Measurements from ENCODE around the gene CELF1. TPM values are rescaled to one million over a fixed set of nuclear protein-coding genes. Genes with fewer than 3 reads are reported as not detected.

The CELF1 gene
- total RNA-seq, 1 donor from 2014 or later = 173 TPM

DNA sequence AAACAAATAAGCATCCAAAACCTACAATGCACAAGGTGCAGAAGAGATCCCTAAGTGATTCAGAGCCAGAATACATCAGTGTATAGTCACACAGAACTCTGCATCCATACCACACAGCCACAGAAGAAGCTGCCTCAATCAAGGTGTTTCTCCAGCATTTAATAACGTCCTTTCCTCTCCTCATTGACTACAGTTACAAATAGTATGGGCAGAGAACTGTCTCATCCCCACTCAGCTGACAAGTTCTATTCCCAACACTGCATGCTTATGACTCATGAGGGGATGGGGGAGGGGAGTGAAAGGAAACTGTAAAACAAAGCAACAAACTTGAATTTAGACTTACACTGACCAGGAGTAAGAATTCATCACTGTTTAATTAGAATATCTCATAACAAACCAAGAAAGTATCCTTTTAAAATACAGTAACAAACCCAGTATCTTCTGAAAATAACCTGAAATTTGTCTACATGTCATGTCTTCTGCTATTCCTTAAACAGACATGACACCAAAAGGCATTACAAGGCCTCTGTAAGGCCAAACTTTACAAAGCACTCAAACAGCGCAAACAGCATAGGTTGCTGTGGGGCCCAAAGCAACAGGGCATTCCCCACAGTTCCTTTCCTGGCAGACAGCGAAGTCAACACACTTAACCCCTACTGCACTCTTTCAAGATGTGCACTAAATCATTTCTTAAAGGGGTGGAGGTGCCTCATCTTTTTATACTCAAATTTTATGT is 29.3 kb downstream of the CELF1 start:
- H3K9me3 Mint-ChIP-seq = no peaks in the 10 kb centered on the region
- DNase-seq (ENCODE audit: low spot score) = no peak
- Histone ChIP-seq H3K27me3 (no peaks in the 10 kb centered on the region), H3K9me3 (ENCODE audit: low read depth) (no peaks in the 10 kb centered on the region), H3K27ac (peak overlapping the region; percentile 3), H3K4me1 (peaks cover 23% of the 10 kb centered on the region), H3K79me2 (ENCODE audit: low read depth) (peaks cover 100% of the 10 kb centered on the region), H3K4me3 (no peak overlapping the region), H2AFZ (replicated peaks) (no peak overlapping the region), H4K20me1 (ENCODE audit: low read depth) (peaks cover 97% of the 10 kb centered on the region), H3K4me2 (no peak overlapping the region), H3K9ac (no peak overlapping the region), H3F3A (ENCODE audit: low read depth) (peaks cover 12% of the 10 kb centered on the region), H3K36me3 (no peaks in the 10 kb centered on the region)
- peaks cover 38% of the 10 kb centered on the region for H3K4me1 Mint-ChIP-seq
- peak overlapping the region; percentile 76 for H3K27ac Mint-ChIP-seq
- TF ChIP-seq, protein P1, sequence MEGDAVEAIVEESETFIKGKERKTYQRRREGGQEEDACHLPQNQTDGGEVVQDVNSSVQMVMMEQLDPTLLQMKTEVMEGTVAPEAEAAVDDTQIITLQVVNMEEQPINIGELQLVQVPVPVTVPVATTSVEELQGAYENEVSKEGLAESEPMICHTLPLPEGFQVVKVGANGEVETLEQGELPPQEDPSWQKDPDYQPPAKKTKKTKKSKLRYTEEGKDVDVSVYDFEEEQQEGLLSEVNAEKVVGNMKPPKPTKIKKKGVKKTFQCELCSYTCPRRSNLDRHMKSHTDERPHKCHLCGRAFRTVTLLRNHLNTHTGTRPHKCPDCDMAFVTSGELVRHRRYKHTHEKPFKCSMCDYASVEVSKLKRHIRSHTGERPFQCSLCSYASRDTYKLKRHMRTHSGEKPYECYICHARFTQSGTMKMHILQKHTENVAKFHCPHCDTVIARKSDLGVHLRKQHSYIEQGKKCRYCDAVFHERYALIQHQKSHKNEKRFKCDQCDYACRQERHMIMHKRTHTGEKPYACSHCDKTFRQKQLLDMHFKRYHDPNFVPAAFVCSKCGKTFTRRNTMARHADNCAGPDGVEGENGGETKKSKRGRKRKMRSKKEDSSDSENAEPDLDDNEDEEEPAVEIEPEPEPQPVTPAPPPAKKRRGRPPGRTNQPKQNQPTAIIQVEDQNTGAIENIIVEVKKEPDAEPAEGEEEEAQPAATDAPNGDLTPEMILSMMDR (IDR thresholded peaks at IDR 0.05) = no peak
- TF ChIP-seq EZH2 (IDR thresholded peaks at IDR 0.05) (no peak), EZH2phosphoT487 (IDR thresholded peaks at IDR 0.05) (no peak)
- no peak overlapping the region for H3K4me3 Mint-ChIP-seq
- H3K36me3 Mint-ChIP-seq = peaks cover 3% of the 10 kb centered on the region
- peaks cover 4% of the 10 kb centered on the region for H3K27me3 Mint-ChIP-seq (ENCODE audit: insufficient read depth, low read depth)

DNA sequence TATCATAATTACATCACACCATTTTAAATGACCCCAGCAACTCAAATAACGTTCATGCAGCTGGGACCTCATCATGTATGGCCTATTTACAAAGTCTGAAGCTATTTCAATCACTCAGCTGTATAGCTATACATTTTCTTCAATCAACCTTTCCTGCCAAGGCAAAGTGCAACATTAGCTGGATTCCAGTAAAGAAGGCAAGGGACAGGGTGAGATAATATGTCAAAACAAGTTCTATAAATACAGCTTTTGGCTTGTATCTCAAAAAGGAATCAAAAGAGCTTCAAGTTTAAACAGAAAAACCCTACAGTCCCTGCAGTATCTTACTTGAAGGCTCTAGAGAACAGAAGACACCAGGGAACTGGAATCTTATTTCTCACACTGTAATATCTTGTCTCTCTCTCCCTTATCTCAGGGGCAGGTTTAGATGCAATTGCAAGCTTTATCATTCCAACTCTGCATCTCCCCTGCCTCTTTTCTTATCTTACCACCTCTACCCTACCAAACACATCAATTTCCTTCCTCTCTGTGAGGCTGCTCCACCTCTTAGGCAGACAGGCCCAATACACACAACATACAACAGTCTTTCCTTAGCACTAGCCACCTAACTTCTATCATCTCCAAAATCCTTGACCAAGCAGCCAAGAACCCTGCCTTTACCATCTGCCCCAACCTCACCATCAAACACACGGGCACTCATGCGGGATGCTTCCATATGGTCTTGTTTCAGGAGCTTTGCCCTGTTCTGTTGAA is 34.5 kb downstream of the CELF1 start:
- DNase-seq (ENCODE audit: low spot score) = no peak
- Histone ChIP-seq H3K9me3 (ENCODE audit: low read depth) (no peaks in the 10 kb centered on the region), H3K9ac (no peak overlapping the region), H3K4me3 (no peak overlapping the region), H3K79me2 (ENCODE audit: low read depth) (peaks cover 100% of the 10 kb centered on the region), H3K4me1 (peaks cover 8% of the 10 kb centered on the region), H3K27ac (peak overlapping the region; percentile 26), H3F3A (ENCODE audit: low read depth) (peaks cover 8% of the 10 kb centered on the region), H3K36me3 (no peaks in the 10 kb centered on the region), H3K27me3 (no peaks in the 10 kb centered on the region), H3K4me2 (no peak overlapping the region), H4K20me1 (ENCODE audit: low read depth) (peaks cover 96% of the 10 kb centered on the region), H2AFZ (replicated peaks) (no peak overlapping the region)
- H3K4me3 Mint-ChIP-seq = no peak overlapping the region
- H3K27ac Mint-ChIP-seq = no peak overlapping the region
- no peaks in the 10 kb centered on the region for H3K9me3 Mint-ChIP-seq
- peaks cover 4% of the 10 kb centered on the region for H3K27me3 Mint-ChIP-seq (ENCODE audit: insufficient read depth, low read depth)
- peaks cover 4% of the 10 kb centered on the region for H3K36me3 Mint-ChIP-seq
- TF ChIP-seq EZH2phosphoT487 (IDR thresholded peaks at IDR 0.05) (no peak), EZH2 (IDR thresholded peaks at IDR 0.05) (no peak)
- TF ChIP-seq, protein P1 (IDR thresholded peaks at IDR 0.05) = no peak
- peaks cover 25% of the 10 kb centered on the region for H3K4me1 Mint-ChIP-seq

DNA sequence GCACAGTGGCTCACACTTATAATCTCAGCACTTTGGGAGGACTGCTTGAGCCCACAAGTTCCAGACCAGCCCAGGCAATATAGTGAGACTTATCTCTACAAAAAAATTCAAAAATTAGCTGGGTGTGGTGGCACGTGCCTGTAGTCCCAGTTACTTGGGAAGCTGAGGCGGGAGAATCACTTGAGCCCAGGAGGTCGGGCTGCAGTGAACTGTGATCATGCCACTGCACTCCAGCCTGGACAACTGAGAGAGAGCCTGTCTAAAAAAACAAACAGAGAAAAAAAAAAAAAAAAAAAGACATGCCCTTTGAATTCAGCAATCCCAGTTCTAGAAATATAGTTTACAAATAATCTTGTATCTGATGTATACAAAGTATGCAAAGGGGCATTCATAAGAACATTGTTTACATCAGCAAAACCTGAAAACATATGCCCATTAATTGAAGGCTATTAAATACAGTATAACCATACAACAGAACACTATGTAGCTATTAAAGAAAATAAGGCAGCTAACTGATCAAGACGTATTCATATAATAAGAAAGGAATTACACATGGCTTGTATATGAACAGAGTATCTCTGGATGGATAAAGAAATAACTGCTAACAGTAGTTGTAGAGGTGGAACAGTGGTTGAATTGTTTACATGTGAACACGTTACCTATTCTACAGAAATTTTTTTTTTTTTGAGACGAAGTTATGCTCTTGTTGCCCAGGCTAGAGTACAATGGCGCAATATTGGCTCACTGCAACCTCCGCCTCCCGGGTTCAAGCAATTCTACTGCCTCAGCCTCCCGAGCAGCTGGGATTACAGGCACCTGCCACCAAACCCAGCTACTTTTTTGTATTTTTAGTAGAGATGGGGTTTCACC is 35.7 kb downstream of the CELF1 start:
- H3K4me1 ChIP-seq = peaks cover 17% of the 10 kb centered on the region
- peaks cover 100% of the 10 kb centered on the region for H3K79me2 ChIP-seq (ENCODE audit: low read depth)
- no peak overlapping the region for H3K27ac ChIP-seq
- no peaks in the 10 kb centered on the region for H3K9me3 Mint-ChIP-seq
- H3K27ac Mint-ChIP-seq = no peak overlapping the region
- TF ChIP-seq EZH2phosphoT487 (IDR thresholded peaks at IDR 0.05) (no peak), EZH2 (IDR thresholded peaks at IDR 0.05) (no peak)
- TF ChIP-seq, protein P1 (IDR thresholded peaks at IDR 0.05) = no peak
- no peak overlapping the region for H3K4me3 ChIP-seq
- DNase-seq (ENCODE audit: low spot score) = no peak
- H3K9me3 ChIP-seq (ENCODE audit: low read depth) = no peaks in the 10 kb centered on the region
- H3F3A ChIP-seq (ENCODE audit: low read depth) = peaks cover 15% of the 10 kb centered on the region
- H3K4me1 Mint-ChIP-seq = peaks cover 27% of the 10 kb centered on the region
- H4K20me1 ChIP-seq (ENCODE audit: low read depth) = peaks cover 96% of the 10 kb centered on the region
- no peak overlapping the region for H3K4me2 ChIP-seq
- H3K9ac ChIP-seq = no peak overlapping the region
- H3K4me3 Mint-ChIP-seq = no peak overlapping the region
- peaks cover 4% of the 10 kb centered on the region for H3K36me3 Mint-ChIP-seq
- H3K36me3 ChIP-seq = no peaks in the 10 kb centered on the region
- H3K27me3 Mint-ChIP-seq (ENCODE audit: insufficient read depth, low read depth) = peaks cover 4% of the 10 kb centered on the region
- H2AFZ ChIP-seq (replicated peaks) = no peak overlapping the region
- H3K27me3 ChIP-seq = no peaks in the 10 kb centered on the region

All from neural progenitor cell (in vitro differentiated cells).